ENCODE results near the gene B4GALT5. TPM values are rescaled to one million over a fixed set of nuclear protein-coding genes. Genes with fewer than 3 reads are reported as not detected.
A peak's percentile ranks its signal among the peaks of the same experiment; 100 is the strongest.

B4GALT5 gene
- total RNA-seq, 1 experiment from 2014 or later = 92.5 TPM

DNA sequence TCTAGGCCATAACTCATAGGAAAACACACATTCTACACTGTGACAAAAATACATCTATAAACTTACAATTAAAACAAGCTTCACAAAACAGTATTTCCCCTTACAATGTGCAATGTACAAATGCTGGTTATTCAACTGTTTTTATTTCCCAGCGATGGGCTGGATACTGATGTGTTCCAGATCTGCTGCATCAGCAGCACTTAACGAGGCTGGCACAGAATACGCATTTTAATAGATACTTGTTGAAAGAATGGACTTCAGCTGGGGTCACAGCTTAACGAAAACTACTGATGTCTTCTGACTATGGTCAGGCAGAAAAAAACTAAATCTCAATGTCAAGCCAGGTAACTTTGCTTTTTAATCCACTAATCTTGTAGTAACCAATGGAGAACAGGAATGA, 70.9 kb downstream of the B4GALT5 start (continued):
- TF ChIP-seq, protein P1, sequence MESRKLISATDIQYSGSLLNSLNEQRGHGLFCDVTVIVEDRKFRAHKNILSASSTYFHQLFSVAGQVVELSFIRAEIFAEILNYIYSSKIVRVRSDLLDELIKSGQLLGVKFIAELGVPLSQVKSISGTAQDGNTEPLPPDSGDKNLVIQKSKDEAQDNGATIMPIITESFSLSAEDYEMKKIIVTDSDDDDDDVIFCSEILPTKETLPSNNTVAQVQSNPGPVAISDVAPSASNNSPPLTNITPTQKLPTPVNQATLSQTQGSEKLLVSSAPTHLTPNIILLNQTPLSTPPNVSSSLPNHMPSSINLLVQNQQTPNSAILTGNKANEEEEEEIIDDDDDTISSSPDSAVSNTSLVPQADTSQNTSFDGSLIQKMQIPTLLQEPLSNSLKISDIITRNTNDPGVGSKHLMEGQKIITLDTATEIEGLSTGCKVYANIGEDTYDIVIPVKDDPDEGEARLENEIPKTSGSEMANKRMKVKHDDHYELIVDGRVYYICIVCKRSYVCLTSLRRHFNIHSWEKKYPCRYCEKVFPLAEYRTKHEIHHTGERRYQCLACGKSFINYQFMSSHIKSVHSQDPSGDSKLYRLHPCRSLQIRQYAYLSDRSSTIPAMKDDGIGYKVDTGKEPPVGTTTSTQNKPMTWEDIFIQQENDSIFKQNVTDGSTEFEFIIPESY (IDR thresholded peaks at IDR 0.05; ENCODE audit: extremely low read depth, insufficient replicate concordance, low read length) = no peak
- TF ChIP-seq EGR1 (IDR thresholded peaks at IDR 0.05; ENCODE audit: low read depth) = no peak
- TF ChIP-seq, protein P2, sequence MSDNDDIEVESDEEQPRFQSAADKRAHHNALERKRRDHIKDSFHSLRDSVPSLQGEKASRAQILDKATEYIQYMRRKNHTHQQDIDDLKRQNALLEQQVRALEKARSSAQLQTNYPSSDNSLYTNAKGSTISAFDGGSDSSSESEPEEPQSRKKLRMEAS (IDR thresholded peaks at IDR 0.05) = no peak

DNA sequence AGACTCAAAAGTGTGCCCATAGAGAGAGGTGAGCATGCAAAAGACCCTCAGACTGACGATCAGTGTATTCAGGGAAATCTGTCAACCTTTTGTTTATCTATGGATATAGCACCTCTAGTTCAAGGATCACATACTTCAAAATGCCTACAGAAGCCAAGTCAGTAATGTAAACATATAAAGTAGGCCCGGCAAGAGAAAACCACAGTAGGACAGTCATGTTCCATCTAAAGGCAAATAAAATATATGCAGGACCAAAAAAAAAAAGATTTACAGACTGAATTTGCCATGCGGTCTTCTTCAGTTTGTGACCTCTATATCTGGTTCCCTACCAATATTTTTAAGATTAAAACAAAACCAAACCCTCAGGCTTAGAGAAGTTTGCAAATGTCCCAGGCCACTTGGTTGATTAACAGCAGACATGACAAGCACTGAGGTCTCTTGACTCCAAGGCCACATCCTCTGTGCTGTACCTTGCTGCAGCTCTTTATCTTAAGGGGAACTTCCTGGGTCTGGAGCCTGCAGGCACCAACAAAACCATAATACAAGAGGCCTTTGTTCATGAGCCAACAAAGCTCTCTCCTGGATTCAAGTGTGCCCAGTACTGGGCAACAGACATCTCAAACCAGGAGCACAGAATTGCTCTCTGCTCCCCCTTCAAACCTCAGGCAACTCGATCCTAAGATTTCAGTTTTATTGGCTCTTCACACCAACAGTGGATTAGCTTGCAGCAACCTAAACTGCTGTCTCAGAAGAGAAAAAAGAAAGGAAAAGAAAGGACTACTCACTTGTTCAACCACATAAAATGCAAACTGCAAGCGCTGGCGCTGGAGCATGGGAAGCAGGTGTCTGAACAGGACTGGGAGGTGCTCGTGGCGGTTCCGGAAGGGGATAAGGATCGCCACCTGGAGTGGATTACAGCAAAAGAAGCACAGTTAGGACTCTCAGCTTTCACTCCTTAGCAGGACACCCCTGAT, 71.7 kb downstream of the B4GALT5 start:
- DNase-seq (ENCODE audit: low read depth, low spot score) = no peak
- Histone ChIP-seq H3K27ac (ENCODE audit: low read depth, low read length) (peak overlapping the region; percentile 20; the same call in 1 of the 2 replicates), H3K4me2 (ENCODE audit: low read length) (no peak overlapping the region), H3K79me2 (ENCODE audit: insufficient read depth, low read length) (peaks cover 8% of the 10 kb centered on the region; the same call in 1 of the 2 replicates), H3K9me3 (ENCODE audit: control insufficient read depth in 1 of 2, insufficient read depth in 1 of 2, low read depth in 1 of 2, low read length in 2 of 2) (no peaks in the 10 kb centered on the region), H3K9me2 (ENCODE audit: insufficient read depth) (no peaks in the 10 kb centered on the region), H2AFZ (ENCODE audit: low read depth, low read length, poor library complexity, severe bottlenecking) (no peak overlapping the region), H3K4me3 (replicated peaks in 1 of 2; ENCODE audit: low read depth in 1 of 2, low read length in 2 of 2) (no peak overlapping the region), H3K9ac (ENCODE audit: low read length) (no peak overlapping the region), H3K27me3 (ENCODE audit: insufficient read depth, low read length) (no peaks in the 10 kb centered on the region), H4K20me1 (ENCODE audit: insufficient read depth) (0 out of 2 replicates have a peak, but pooled peaks cover 7% of the 10 kb centered on the region), H3K36me3 (ENCODE audit: control insufficient read depth in 1 of 2, insufficient read depth in 2 of 2, low read length in 2 of 2) (peaks cover 59 to 76% of the 10 kb centered on the region in 2 experiments), H3K4me1 (ENCODE audit: control insufficient read depth in 1 of 2, insufficient read depth in 2 of 2, low read length in 2 of 2) (no peaks in the 10 kb centered on the region)
- POLR2A ChIA-PET = no interaction called here
- RAD21 ChIA-PET (ENCODE audit: low non-redundant PET in 1 of 2, low total read pairs in 2 of 2, uncharacterized antibody in 2 of 2, unreplicated experiment in 2 of 2) = interaction anchor here in 1 of 2 experiments (0.7 kb wide), 1 partner anchor 27 kb away, joined by 3 read pairs; no protein-coding TSS in a partner anchor
- CTCF ChIA-PET = no interaction called here
- BruUV-seq (replicated peaks) = no TSS peak
- TF ChIP-seq CEBPB (IDR thresholded peaks at IDR 0.05; ENCODE audit: low read depth) (no peak), POLR2A (IDR thresholded peaks at IDR 0.05; ENCODE audit: borderline replicate concordance, extremely low read depth, insufficient read depth, insufficient read length) (no peak), ZFX (IDR thresholded peaks at IDR 0.05) (no peak), CBX3 (IDR thresholded peaks at IDR 0.05; ENCODE audit: low read depth) (no peak), ELF1 (IDR thresholded peaks at IDR 0.05; ENCODE audit: borderline replicate concordance, low read depth) (no peak), SP1 (IDR thresholded peaks at IDR 0.05; ENCODE audit: low read depth) (no peak), POLR2AphosphoS5 (IDR thresholded peaks at IDR 0.05; ENCODE audit: low read depth, low read length) (no peak), SIN3A (IDR thresholded peaks at IDR 0.05; ENCODE audit: low read depth) (no peak), EZH2 (IDR thresholded peaks at IDR 0.05) (no peak)
- TF ChIP-seq, protein P3, sequence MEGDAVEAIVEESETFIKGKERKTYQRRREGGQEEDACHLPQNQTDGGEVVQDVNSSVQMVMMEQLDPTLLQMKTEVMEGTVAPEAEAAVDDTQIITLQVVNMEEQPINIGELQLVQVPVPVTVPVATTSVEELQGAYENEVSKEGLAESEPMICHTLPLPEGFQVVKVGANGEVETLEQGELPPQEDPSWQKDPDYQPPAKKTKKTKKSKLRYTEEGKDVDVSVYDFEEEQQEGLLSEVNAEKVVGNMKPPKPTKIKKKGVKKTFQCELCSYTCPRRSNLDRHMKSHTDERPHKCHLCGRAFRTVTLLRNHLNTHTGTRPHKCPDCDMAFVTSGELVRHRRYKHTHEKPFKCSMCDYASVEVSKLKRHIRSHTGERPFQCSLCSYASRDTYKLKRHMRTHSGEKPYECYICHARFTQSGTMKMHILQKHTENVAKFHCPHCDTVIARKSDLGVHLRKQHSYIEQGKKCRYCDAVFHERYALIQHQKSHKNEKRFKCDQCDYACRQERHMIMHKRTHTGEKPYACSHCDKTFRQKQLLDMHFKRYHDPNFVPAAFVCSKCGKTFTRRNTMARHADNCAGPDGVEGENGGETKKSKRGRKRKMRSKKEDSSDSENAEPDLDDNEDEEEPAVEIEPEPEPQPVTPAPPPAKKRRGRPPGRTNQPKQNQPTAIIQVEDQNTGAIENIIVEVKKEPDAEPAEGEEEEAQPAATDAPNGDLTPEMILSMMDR (IDR thresholded peaks at IDR 0.05 in 2 of 3, conservative IDR thresholded peaks at IDR 0.05 in 1 of 3; ENCODE audit: borderline replicate concordance in 1 of 3, insufficient read depth in 1 of 3, low read depth in 2 of 3, low read length in 2 of 3) = no peak
- TF ChIP-seq, protein P4, sequence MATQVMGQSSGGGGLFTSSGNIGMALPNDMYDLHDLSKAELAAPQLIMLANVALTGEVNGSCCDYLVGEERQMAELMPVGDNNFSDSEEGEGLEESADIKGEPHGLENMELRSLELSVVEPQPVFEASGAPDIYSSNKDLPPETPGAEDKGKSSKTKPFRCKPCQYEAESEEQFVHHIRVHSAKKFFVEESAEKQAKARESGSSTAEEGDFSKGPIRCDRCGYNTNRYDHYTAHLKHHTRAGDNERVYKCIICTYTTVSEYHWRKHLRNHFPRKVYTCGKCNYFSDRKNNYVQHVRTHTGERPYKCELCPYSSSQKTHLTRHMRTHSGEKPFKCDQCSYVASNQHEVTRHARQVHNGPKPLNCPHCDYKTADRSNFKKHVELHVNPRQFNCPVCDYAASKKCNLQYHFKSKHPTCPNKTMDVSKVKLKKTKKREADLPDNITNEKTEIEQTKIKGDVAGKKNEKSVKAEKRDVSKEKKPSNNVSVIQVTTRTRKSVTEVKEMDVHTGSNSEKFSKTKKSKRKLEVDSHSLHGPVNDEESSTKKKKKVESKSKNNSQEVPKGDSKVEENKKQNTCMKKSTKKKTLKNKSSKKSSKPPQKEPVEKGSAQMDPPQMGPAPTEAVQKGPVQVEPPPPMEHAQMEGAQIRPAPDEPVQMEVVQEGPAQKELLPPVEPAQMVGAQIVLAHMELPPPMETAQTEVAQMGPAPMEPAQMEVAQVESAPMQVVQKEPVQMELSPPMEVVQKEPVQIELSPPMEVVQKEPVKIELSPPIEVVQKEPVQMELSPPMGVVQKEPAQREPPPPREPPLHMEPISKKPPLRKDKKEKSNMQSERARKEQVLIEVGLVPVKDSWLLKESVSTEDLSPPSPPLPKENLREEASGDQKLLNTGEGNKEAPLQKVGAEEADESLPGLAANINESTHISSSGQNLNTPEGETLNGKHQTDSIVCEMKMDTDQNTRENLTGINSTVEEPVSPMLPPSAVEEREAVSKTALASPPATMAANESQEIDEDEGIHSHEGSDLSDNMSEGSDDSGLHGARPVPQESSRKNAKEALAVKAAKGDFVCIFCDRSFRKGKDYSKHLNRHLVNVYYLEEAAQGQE (IDR thresholded peaks at IDR 0.05; ENCODE audit: low read depth) = no peak
- TF ChIP-seq, protein P2 (IDR thresholded peaks at IDR 0.05) = no peak
- TF ChIP-seq, protein P5, sequence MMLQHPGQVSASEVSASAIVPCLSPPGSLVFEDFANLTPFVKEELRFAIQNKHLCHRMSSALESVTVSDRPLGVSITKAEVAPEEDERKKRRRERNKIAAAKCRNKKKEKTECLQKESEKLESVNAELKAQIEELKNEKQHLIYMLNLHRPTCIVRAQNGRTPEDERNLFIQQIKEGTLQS (IDR thresholded peaks at IDR 0.05) = no peak
- no peak for ATAC-seq
- intact Hi-C loops (cut with micrococcal nuclease) = no loop called here
